H1 (cell line): ENCODE data around the gene FMNL2.

ENCODE experiments used
- ASH2L ChIP-seq: fragments of 200-600, 300-600 bp; sonication (generic); IDR thresholded peaks from one replicate; pipeline ENCODE4 v1.7.1; 2017; ENCODE audit warnings: low read length
- ATF3 ChIP-seq: IDR thresholded peaks from 2 replicates; pipeline ENCODE4 v1.6.1; 2011; ENCODE audit warnings: low read depth, mild to moderate bottlenecking, low read length; ENCODE audit not compliant: insufficient read depth
- CHD7 ChIP-seq: fragments of 300-600 bp; sonication (generic); IDR thresholded peaks from 2 replicates; pipeline ENCODE4 v1.7.1; 2012; ENCODE audit warnings: low read length, moderate library complexity, mild to moderate bottlenecking, inconsistent platforms; ENCODE audit not compliant: insufficient replicate concordance
- EZH2 ChIP-seq: fragments of 200-600 bp; sonication (generic); IDR thresholded peaks from 2 replicates; pipeline ENCODE4 v1.7.1; 2012; ENCODE audit warnings: low read depth, mild to moderate bottlenecking, moderate library complexity, low read length, inconsistent platforms; ENCODE audit not compliant: severe bottlenecking
- JUND ChIP-seq: IDR thresholded peaks from 2 replicates; pipeline ENCODE4 v1.6.1; 2011; ENCODE audit warnings: mild to moderate bottlenecking, improper control_type of control experiment, low read length
- TEAD4 ChIP-seq: IDR thresholded peaks from 2 replicates; pipeline ENCODE4 v1.6.1; 2012; ENCODE audit warnings: low read depth, low read length, inconsistent platforms, mixed read lengths

- TF ChIP-seq ASH2L (no peak), CHD7 (no peak), JUND (no peak), ATF3 (no peak), EZH2 (no peak), TEAD4 (no peak)
These were observed 295.5 kb downstream of the FMNL2 start for GRCh38 chr2:152630466-152630865.
